Hepatocyte (in vitro differentiated cells): ENCODE results near the gene ANKRD11. TPM values are rescaled to one million over a fixed set of nuclear protein-coding genes. Genes with fewer than 3 reads are reported as not detected.
"Not testable (repeated sequence)": the region's sequence is repeated elsewhere in the genome, so short reads cannot be mapped to it uniquely, and the experiment has no call there.

Experiments
- DNase-seq: peaks from one replicate; pipeline ENCODE4 v3.0.0-alpha.2; 2016; ENCODE audit warnings: low spot score
- H2AFZ ChIP-seq: fragments of 200-600 bp; sonication (generic); 2 replicates; pipeline ENCODE4 v1.6.0; 2016; ENCODE audit warnings: antibody characterized with exemption, mild to moderate bottlenecking
- H3K27ac ChIP-seq: fragments of 200-600 bp; sonication (generic); 2 replicates; pipeline ENCODE4 v1.5.1; 2016; ENCODE audit warnings: mild to moderate bottlenecking
- H3K27me3 ChIP-seq: fragments of 200-600 bp; sonication (generic); 2 replicates; pipeline ENCODE4 v1.6.1; 2016
- H3K36me3 ChIP-seq: fragments of 200-600 bp; sonication (generic); replicated peaks from 2 replicates; pipeline ENCODE4 v1.5.1; 2016; ENCODE audit warnings: low read depth; ENCODE audit not compliant: insufficient read depth
- H3K4me1 ChIP-seq: fragments of 200-600 bp; sonication (generic); 2 replicates; pipeline ENCODE4 v1.5.1; 2016; ENCODE audit warnings: mild to moderate bottlenecking, moderate library complexity; ENCODE audit not compliant: insufficient read depth
- H3K4me2 ChIP-seq: fragments of 200-600 bp; sonication (generic); 2 replicates; pipeline ENCODE4 v1.6.0; 2016
- H3K4me3 ChIP-seq: fragments of 200-600 bp; sonication (generic); 2 replicates; pipeline ENCODE4 v1.5.1; 2016; ENCODE audit warnings: mild to moderate bottlenecking
- H3K79me2 ChIP-seq: fragments of 200-600 bp; sonication (generic); 2 replicates; pipeline ENCODE4 v1.6.0; 2017; ENCODE audit warnings: mild to moderate bottlenecking
- H3K9me2 ChIP-seq: fragments of 200-600 bp; sonication (generic); replicated peaks from 2 replicates; pipeline ENCODE4 v1.6.0; 2017; ENCODE audit warnings: mild to moderate bottlenecking; ENCODE audit not compliant: insufficient read depth
- H3K9me3 ChIP-seq: fragments of 200-600 bp; sonication (generic); 2 replicates; pipeline ENCODE4 v1.5.1; 2016; ENCODE audit warnings: low read depth, mild to moderate bottlenecking
- H4K20me1 ChIP-seq: fragments of 200-600 bp; sonication (generic); 2 replicates; pipeline ENCODE4 v1.6.0; 2016; ENCODE audit warnings: mild to moderate bottlenecking; ENCODE audit not compliant: insufficient read depth, poor library complexity, severe bottlenecking
- CTCF ChIP-seq: fragments of 200-600 bp; sonication (generic); IDR thresholded peaks from 2 replicates; pipeline ENCODE4 v1.5.1; 2016; ENCODE audit warnings: antibody characterized with exemption, mild to moderate bottlenecking; ENCODE audit not compliant: poor library complexity
- EZH2 ChIP-seq: fragments of 200-600 bp; sonication (generic); IDR thresholded peaks from 2 replicates; pipeline ENCODE4 v1.6.1; 2016; ENCODE audit warnings: antibody characterized with exemption, mild to moderate bottlenecking, borderline replicate concordance
- EZH2phosphoT487 ChIP-seq: fragments of 200-600 bp; sonication (generic); IDR thresholded peaks from one replicate; pipeline ENCODE4 v1.6.1; 2018; ENCODE audit warnings: antibody characterized with exemption, mild to moderate bottlenecking, low read depth, moderate library complexity; ENCODE audit not compliant: unreplicated experiment, severe bottlenecking
- WGBS: methylation state at CpG from one replicate; pipeline ENCODE4 v1.1.6; 2016; ENCODE audit warnings: low lambda C conversion rate; ENCODE audit errors: missing lambda C conversion rate; 5-methylcytosine and 5-hydroxymethylcytosine counted together
- polyA plus RNA-seq: library from polyadenylated mRNA; unstranded; fragments of >200 nt; fragmentation: Nextera tagmentation; extraction: Ambion mirVana; gene quantifications from 2 replicates; pipeline ENCODE4 v1.2.1, GENCODE V29; 2016
- total RNA-seq: library from RNA; depleted of rRNA; stranded (reverse); fragments of >200 nt; gene quantifications from 2 replicates; pipeline ENCODE4 v1.2.3, GENCODE V29; 2014

ANKRD11 gene
- total and polyA plus RNA-seq, 2 experiments from 2014 or later: 48.7 to 130 TPM

- peaks cover 95% of the 10 kb centered on the region for H3K79me2 ChIP-seq
- H3K4me1 ChIP-seq: peaks cover 16% of the 10 kb centered on the region
- H4K20me1 ChIP-seq: peaks cover 94% of the 10 kb centered on the region
- no peak overlapping the region for H3K4me3 ChIP-seq
- peak overlapping the region; percentile 25 for H3K27ac ChIP-seq
- no peaks in the 10 kb centered on the region for H3K27me3 ChIP-seq
- H3K9me3 ChIP-seq: no peaks in the 10 kb centered on the region
- WGBS: 47% methylated on average over 16 of the region's 16 CpGs
- H3K4me2 ChIP-seq: peak overlapping the region; percentile 20
- H2AFZ ChIP-seq: no peak overlapping the region
- peak; percentile 28 for DNase-seq
- no peak for TF ChIP-seq CTCF
- TF ChIP-seq EZH2phosphoT487: no peak
- no peak for TF ChIP-seq EZH2
- H3K9me2 ChIP-seq: no peaks in the 10 kb centered on the region
- no peaks in the 10 kb centered on the region for H3K36me3 ChIP-seq
Measured at GRCh38 chr16:89422905-89423630, 67.3 kb downstream of the ANKRD11 start.

GRCh38 chr16:89422527-89422904 lies 67.8 kb downstream of the ANKRD11 start:
- H4K20me1 ChIP-seq: peaks cover 94% of the 10 kb centered on the region
- H3K4me2 ChIP-seq: no peak overlapping the region
- no peaks in the 10 kb centered on the region for H3K9me2 ChIP-seq
- H3K27ac ChIP-seq: peak overlapping the region; percentile 25
- no peaks in the 10 kb centered on the region for H3K27me3 ChIP-seq
- no peak overlapping the region for H3K4me3 ChIP-seq
- no peak for TF ChIP-seq EZH2
- no peak for TF ChIP-seq CTCF
- no peak for DNase-seq
- H3K36me3 ChIP-seq: no peaks in the 10 kb centered on the region
- peaks cover 95% of the 10 kb centered on the region for H3K79me2 ChIP-seq
- 92% methylated on average over 12 of the region's 12 CpGs for WGBS
- no peaks in the 10 kb centered on the region for H3K9me3 ChIP-seq
- H2AFZ ChIP-seq: no peak overlapping the region
- H3K4me1 ChIP-seq: peaks cover 22% of the 10 kb centered on the region

- not testable (repeated sequence) for H2AFZ ChIP-seq, H3K27ac ChIP-seq, H3K27me3 ChIP-seq, H3K4me2 ChIP-seq, H3K9me2 ChIP-seq, H3K36me3 ChIP-seq, DNase-seq, H3K4me3 ChIP-seq, H3K9me3 ChIP-seq
- H4K20me1 ChIP-seq: peaks cover 94% of the 10 kb centered on the region
- WGBS: no CpG with 5 or more reads among the region's 23 CpGs
- H3K79me2 ChIP-seq: peaks cover 95% of the 10 kb centered on the region
- H3K4me1 ChIP-seq: peaks cover 32% of the 10 kb centered on the region
Measured at GRCh38 chr16:89421300-89421699, 69.1 kb downstream of the ANKRD11 start.

- H3K36me3 ChIP-seq: no peaks in the 10 kb centered on the region
Measured at GRCh38 chr16:89420204-89420603, 70.2 kb downstream of the ANKRD11 start.

More at GRCh38 chr16:89420204-89420603, 70.2 kb downstream of the ANKRD11 start:
- H2AFZ ChIP-seq: no peak overlapping the region
- H3K9me3 ChIP-seq: no peaks in the 10 kb centered on the region
- H4K20me1 ChIP-seq: peaks cover 94% of the 10 kb centered on the region
- no peaks in the 10 kb centered on the region for H3K27me3 ChIP-seq
- no peak overlapping the region for H3K4me3 ChIP-seq
- peaks cover 95% of the 10 kb centered on the region for H3K79me2 ChIP-seq
- H3K4me1 ChIP-seq: peaks cover 33% of the 10 kb centered on the region
- no peak overlapping the region for H3K27ac ChIP-seq
- no peak overlapping the region for H3K4me2 ChIP-seq
- no peak for TF ChIP-seq EZH2phosphoT487
- no peak for TF ChIP-seq EZH2
- no peak for TF ChIP-seq CTCF
- no peaks in the 10 kb centered on the region for H3K9me2 ChIP-seq
- no peak for DNase-seq
- 94% methylated on average over 11 of the region's 11 CpGs for WGBS
